SK-N-SH treated with all-trans-retinoic acid at 6 μM for 48 hours (cell line): ENCODE measurements around the gene KRT26.
"Not testable (repeated sequence)": the region's sequence is repeated elsewhere in the genome, so short reads cannot be mapped to it uniquely, and the experiment has no call there.

ENCODE experiments used
- ATAC-seq: fragments of 200-7000 bp; cut with Tn5 transposase; 3 replicates; pipeline ENCODE4 v1.9.1; 2020; ENCODE audit warnings: mild to moderate bottlenecking, moderate library complexity
- BACH2 ChIP-seq: fragments of 250-450 bp; sonication (Bioruptor Pico); IDR thresholded peaks from 2 replicates; pipeline ENCODE4 v1.9.0; 2021; ENCODE audit warnings: mild to moderate bottlenecking, borderline replicate concordance
- CSDC2 ChIP-seq: fragments of 250-450 bp; sonication (Bioruptor Pico); IDR thresholded peaks from 2 replicates; pipeline ENCODE4 v1.5.0; 2020; ENCODE audit warnings: mild to moderate bottlenecking, moderate library complexity
- CSRNP3 ChIP-seq: fragments of 250-450 bp; sonication (Bioruptor Pico); IDR thresholded peaks from 2 replicates; pipeline ENCODE4 v1.5.1; 2021; ENCODE audit warnings: mild to moderate bottlenecking, moderate library complexity
- ESRRG ChIP-seq: fragments of 250-450 bp; sonication (Bioruptor Pico); IDR thresholded peaks from 2 replicates; pipeline ENCODE4 v1.6.1; 2021; ENCODE audit warnings: mild to moderate bottlenecking
- GLIS3 ChIP-seq: fragments of 250-450 bp; sonication (Bioruptor Pico); IDR thresholded peaks from 2 replicates; pipeline ENCODE4 v1.5.0; 2020; ENCODE audit warnings: mild to moderate bottlenecking, moderate library complexity
- ISL1 ChIP-seq: fragments of 250-450 bp; sonication (Bioruptor Pico); IDR thresholded peaks from 2 replicates; pipeline ENCODE4 v2.1.2; 2022; ENCODE audit warnings: mild to moderate bottlenecking, moderate library complexity
- OSR1 ChIP-seq: fragments of 250-450 bp; sonication (Bioruptor Pico); IDR thresholded peaks from 2 replicates; pipeline ENCODE4 v1.8.0; 2022; ENCODE audit warnings: moderate library complexity, mild to moderate bottlenecking, inconsistent platforms
- PATZ1 ChIP-seq: fragments of 250-450 bp; sonication (Bioruptor Pico); IDR thresholded peaks from 2 replicates; pipeline ENCODE4 v1.8.0; 2020; ENCODE audit warnings: mild to moderate bottlenecking, moderate library complexity, borderline replicate concordance
- POU6F1 ChIP-seq: fragments of 250-450 bp; sonication (Bioruptor Pico); IDR thresholded peaks from 2 replicates; pipeline ENCODE4 v1.8.0; 2021; ENCODE audit warnings: low read depth, mild to moderate bottlenecking, moderate library complexity, borderline replicate concordance
- PPARA ChIP-seq: fragments of 250-450 bp; sonication (Bioruptor Pico); IDR thresholded peaks from 2 replicates; pipeline ENCODE4 v1.5.0; 2020; ENCODE audit warnings: mild to moderate bottlenecking, borderline replicate concordance
- RARB ChIP-seq: fragments of 250-450 bp; sonication (Bioruptor Pico); IDR thresholded peaks from 2 replicates; pipeline ENCODE4 v1.8.0; 2021; ENCODE audit warnings: mild to moderate bottlenecking, moderate library complexity
- SNAI2 ChIP-seq: fragments of 250-450 bp; sonication (Bioruptor Pico); IDR thresholded peaks from 2 replicates; pipeline ENCODE4 v1.5.0; 2020; ENCODE audit warnings: mild to moderate bottlenecking, moderate library complexity
- TCF4 ChIP-seq: fragments of 250-450 bp; sonication (Bioruptor Pico); IDR thresholded peaks from 2 replicates; pipeline ENCODE4 v1.8.0; 2021; ENCODE audit warnings: mild to moderate bottlenecking, moderate library complexity, borderline replicate concordance
- TOX ChIP-seq: fragments of 250-450 bp; sonication (Bioruptor Pico); IDR thresholded peaks from 2 replicates; pipeline ENCODE4 v1.8.0; 2021; ENCODE audit warnings: mild to moderate bottlenecking, moderate library complexity, borderline replicate concordance
- ZC3H10 ChIP-seq: fragments of 250-450 bp; sonication (Bioruptor Pico); IDR thresholded peaks from 2 replicates; pipeline ENCODE4 v1.5.1; 2021; ENCODE audit warnings: mild to moderate bottlenecking, moderate library complexity
- ZFP3 ChIP-seq: fragments of 250-450 bp; sonication (Bioruptor Pico); IDR thresholded peaks from 2 replicates; pipeline ENCODE4 v1.5.0; 2020; ENCODE audit warnings: mild to moderate bottlenecking, moderate library complexity
- ZFP30 ChIP-seq: fragments of 450-650 bp; formaldehyde crosslinking; IDR thresholded peaks from 2 replicates; pipeline ENCODE4 v1.5.0; 2022; ENCODE audit warnings: mild to moderate bottlenecking, moderate library complexity
- ZNF565 ChIP-seq: fragments of 450-650 bp; formaldehyde crosslinking; conservative IDR thresholded peaks from 2 replicates; pipeline ENCODE4 v1.5.0; 2020; ENCODE audit warnings: low read depth, mild to moderate bottlenecking, moderate library complexity
- ZNF70 ChIP-seq: fragments of 450-650 bp; formaldehyde crosslinking; IDR thresholded peaks from 2 replicates; pipeline ENCODE4 v1.5.0; 2020; ENCODE audit warnings: mild to moderate bottlenecking, moderate library complexity
- ZNF8 ChIP-seq: fragments of 450-650 bp; formaldehyde crosslinking; IDR thresholded peaks from 2 replicates; pipeline ENCODE4 v1.5.0; 2020; ENCODE audit warnings: mild to moderate bottlenecking, moderate library complexity
- TF ChIP-seq, protein P1 (sequence below): fragments of 250-450 bp; sonication (Bioruptor Pico); IDR thresholded peaks from 2 replicates; pipeline ENCODE4 v1.5.0; 2020; ENCODE audit warnings: mild to moderate bottlenecking, moderate library complexity
- TF ChIP-seq, protein P2 (sequence below): fragments of 250-450 bp; sonication (Bioruptor Pico); IDR thresholded peaks from 2 replicates; pipeline ENCODE4 v1.5.1; 2020; ENCODE audit warnings: low read depth, mild to moderate bottlenecking, moderate library complexity

KRT26 gene

GRCh38 chr17:40817103-40817682, 45.2 kb upstream of the KRT26 start:
- TF ChIP-seq OSR1 (CRISPR knock-in tag) (no peak), ESRRG (CRISPR knock-in tag) (no peak), BACH2 (no peak), ZFP30 (CRISPR knock-in tag) (no peak), ZFP3 (CRISPR knock-in tag) (no peak), ZNF70 (CRISPR knock-in tag) (no peak)
- no peak for ATAC-seq

GRCh38 chr17:40816569-40816968, 44.6 kb upstream of the KRT26 start:
- TF ChIP-seq BACH2 (no peak), RARB (no peak), TOX (CRISPR knock-in tag) (no peak), CSRNP3 (no peak), SNAI2 (CRISPR knock-in tag) (no peak), PPARA (no peak), CSDC2 (CRISPR knock-in tag) (no peak), ESRRG (CRISPR knock-in tag) (no peak), PATZ1 (CRISPR knock-in tag) (no peak), ZNF8 (CRISPR knock-in tag) (no peak), ZNF565 (CRISPR knock-in tag) (no peak), ZC3H10 (no peak), GLIS3 (CRISPR knock-in tag) (no peak), OSR1 (CRISPR knock-in tag) (no peak), ZFP3 (CRISPR knock-in tag) (no peak)
- TF ChIP-seq, protein P1, sequence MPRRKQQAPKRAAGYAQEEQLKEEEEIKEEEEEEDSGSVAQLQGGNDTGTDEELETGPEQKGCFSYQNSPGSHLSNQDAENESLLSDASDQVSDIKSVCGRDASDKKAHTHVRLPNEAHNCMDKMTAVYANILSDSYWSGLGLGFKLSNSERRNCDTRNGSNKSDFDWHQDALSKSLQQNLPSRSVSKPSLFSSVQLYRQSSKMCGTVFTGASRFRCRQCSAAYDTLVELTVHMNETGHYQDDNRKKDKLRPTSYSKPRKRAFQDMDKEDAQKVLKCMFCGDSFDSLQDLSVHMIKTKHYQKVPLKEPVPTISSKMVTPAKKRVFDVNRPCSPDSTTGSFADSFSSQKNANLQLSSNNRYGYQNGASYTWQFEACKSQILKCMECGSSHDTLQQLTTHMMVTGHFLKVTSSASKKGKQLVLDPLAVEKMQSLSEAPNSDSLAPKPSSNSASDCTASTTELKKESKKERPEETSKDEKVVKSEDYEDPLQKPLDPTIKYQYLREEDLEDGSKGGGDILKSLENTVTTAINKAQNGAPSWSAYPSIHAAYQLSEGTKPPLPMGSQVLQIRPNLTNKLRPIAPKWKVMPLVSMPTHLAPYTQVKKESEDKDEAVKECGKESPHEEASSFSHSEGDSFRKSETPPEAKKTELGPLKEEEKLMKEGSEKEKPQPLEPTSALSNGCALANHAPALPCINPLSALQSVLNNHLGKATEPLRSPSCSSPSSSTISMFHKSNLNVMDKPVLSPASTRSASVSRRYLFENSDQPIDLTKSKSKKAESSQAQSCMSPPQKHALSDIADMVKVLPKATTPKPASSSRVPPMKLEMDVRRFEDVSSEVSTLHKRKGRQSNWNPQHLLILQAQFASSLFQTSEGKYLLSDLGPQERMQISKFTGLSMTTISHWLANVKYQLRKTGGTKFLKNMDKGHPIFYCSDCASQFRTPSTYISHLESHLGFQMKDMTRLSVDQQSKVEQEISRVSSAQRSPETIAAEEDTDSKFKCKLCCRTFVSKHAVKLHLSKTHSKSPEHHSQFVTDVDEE = no peak
- TF ChIP-seq, all 23 proteins: peak for 0
- ATAC-seq = no peak

DNA sequence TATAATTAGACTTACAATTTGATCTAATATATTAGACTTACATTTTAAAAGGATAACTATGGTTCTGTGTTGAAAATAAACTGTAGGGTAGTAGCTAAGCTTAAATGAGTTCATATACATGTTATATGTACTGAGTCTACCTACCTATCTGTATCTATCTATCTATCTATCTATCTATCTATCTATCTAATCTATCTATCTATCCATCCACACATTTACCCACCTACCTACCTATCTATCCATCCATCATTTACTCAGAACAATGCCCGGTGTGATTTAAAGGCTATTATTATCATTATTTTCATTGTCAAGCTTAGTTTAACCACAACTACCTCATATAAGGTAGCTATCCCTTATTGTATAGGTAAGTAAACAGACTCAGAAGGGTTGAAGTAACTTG, 43.4 kb upstream of the KRT26 start:
- TF ChIP-seq PPARA (no peak), BACH2 (no peak), TCF4 (CRISPR knock-in tag) (no peak), ZFP30 (CRISPR knock-in tag) (no peak), ZNF565 (CRISPR knock-in tag) (no peak), ESRRG (CRISPR knock-in tag) (no peak), CSDC2 (CRISPR knock-in tag) (no peak), POU6F1 (CRISPR knock-in tag) (no peak), ZC3H10 (no peak), ZFP3 (CRISPR knock-in tag) (no peak), ISL1 (CRISPR knock-in tag) (no peak)
- TF ChIP-seq, protein P2, sequence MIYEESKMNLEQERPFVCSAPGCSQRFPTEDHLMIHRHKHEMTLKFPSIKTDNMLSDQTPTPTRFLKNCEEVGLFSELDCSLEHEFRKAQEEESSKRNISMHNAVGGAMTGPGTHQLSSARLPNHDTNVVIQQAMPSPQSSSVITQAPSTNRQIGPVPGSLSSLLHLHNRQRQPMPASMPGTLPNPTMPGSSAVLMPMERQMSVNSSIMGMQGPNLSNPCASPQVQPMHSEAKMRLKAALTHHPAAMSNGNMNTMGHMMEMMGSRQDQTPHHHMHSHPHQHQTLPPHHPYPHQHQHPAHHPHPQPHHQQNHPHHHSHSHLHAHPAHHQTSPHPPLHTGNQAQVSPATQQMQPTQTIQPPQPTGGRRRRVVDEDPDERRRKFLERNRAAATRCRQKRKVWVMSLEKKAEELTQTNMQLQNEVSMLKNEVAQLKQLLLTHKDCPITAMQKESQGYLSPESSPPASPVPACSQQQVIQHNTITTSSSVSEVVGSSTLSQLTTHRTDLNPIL (CRISPR knock-in tag) = no peak
- no peak for ATAC-seq

DNA sequence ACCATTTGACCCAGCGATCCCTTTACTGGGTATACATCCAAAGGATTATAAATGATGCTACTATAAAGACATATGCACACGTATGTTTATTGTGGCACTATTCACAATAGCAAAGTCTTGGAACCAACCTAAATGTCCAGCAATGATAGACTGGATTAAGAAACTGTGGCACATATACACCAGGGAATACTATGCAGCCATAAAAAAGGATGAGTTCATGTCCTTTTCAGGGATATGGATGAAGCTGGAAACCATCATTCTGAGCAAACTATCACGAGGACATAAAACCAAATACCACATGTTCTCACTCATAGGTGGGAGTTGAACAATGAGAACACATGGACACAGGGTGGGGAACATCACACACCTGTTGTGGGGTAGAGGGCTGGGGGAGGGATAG, 42.7 kb upstream of the KRT26 start:
- not testable (repeated sequence) for ATAC-seq
